Measurements from ENCODE around the gene SMARCB1.

DNA sequence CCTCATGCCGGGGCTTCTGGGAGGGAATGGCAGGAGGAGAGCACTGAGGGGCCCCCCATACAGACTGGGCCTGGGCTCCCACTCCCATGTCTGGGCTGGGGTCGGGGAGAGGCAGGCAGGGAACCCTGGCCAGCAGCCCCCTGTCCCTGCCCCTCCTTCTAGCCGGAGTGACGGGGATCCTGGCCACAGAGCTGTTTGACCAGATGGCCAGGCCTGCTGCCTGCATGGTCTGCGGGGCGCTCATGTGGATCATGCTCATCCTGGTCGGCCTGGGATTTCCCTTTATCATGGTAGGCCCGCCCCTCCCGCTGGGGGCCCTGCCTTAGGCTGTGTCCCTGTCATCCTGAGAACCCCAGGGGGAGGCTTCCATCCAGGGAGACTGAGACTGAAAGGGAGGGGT lies 97.4 kb downstream of the SMARCB1 start:
- TF ChIP-seq, protein P1, sequence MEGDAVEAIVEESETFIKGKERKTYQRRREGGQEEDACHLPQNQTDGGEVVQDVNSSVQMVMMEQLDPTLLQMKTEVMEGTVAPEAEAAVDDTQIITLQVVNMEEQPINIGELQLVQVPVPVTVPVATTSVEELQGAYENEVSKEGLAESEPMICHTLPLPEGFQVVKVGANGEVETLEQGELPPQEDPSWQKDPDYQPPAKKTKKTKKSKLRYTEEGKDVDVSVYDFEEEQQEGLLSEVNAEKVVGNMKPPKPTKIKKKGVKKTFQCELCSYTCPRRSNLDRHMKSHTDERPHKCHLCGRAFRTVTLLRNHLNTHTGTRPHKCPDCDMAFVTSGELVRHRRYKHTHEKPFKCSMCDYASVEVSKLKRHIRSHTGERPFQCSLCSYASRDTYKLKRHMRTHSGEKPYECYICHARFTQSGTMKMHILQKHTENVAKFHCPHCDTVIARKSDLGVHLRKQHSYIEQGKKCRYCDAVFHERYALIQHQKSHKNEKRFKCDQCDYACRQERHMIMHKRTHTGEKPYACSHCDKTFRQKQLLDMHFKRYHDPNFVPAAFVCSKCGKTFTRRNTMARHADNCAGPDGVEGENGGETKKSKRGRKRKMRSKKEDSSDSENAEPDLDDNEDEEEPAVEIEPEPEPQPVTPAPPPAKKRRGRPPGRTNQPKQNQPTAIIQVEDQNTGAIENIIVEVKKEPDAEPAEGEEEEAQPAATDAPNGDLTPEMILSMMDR (IDR thresholded peaks at IDR 0.05; ENCODE audit: low read depth, low read length) = no peak
- TF ChIP-seq POLR2A (IDR thresholded peaks at IDR 0.05; ENCODE audit: extremely low read depth, insufficient read length) = no peak
